GM19455 (cell line): Measurements from ENCODE around the gene AFMID.

Experiments used
- ATAC-seq: cut with Tn5 transposase; IDR thresholded peaks from one replicate; pipeline ENCODE4 v1.9.1; 2021; ENCODE audit not compliant: unreplicated experiment

AFMID gene

GRCh38 chr17:78236362-78237127 lies 49.4 kb downstream of the AFMID start:
- no peak for ATAC-seq

GRCh38 chr17:78237401-78238012 lies 50.3 kb downstream of the AFMID start:
- ATAC-seq, result no peak

- ATAC-seq, result no peak
Observed at GRCh38 chr17:78238823-78239488, 51.8 kb downstream of the AFMID start.

GRCh38 chr17:78239489-78239931 lies 52.3 kb downstream of the AFMID start:
- no peak for ATAC-seq

- ATAC-seq, result no peak
Observed at GRCh38 chr17:78240012-78240655, 53.0 kb downstream of the AFMID start.

GRCh38 chr17:78240839-78241238 lies 53.7 kb downstream of the AFMID start:
- no peak for ATAC-seq

- no peak for ATAC-seq
Observed at GRCh38 chr17:78241277-78242023, 54.3 kb downstream of the AFMID start.

GRCh38 chr17:78242024-78242742 lies 55.0 kb downstream of the AFMID start:
- no peak for ATAC-seq

GRCh38 chr17:78247304-78247703 lies 60.1 kb downstream of the AFMID start:
- no peak for ATAC-seq

GRCh38 chr17:78248051-78248914 lies 61.1 kb downstream of the AFMID start:
- ATAC-seq, result no peak

GRCh38 chr17:78249074-78249817 lies 62.1 kb downstream of the AFMID start:
- ATAC-seq, result no peak

GRCh38 chr17:78249818-78250806 lies 63.0 kb downstream of the AFMID start:
- no peak for ATAC-seq

GRCh38 chr17:78250891-78251772 lies 64.0 kb downstream of the AFMID start:
- no peak for ATAC-seq

- no peak for ATAC-seq
Observed at GRCh38 chr17:78251773-78252103, 64.6 kb downstream of the AFMID start.

- ATAC-seq, result no peak
Observed at GRCh38 chr17:78252111-78252634, 65.0 kb downstream of the AFMID start.
